Heart left ventricle (tissue), 13 donors: ENCODE results near the gene CNBP.
"Not testable (repeated sequence)": the region's sequence is repeated elsewhere in the genome, so short reads cannot be mapped to it uniquely, and the experiment has no call there.

Experiments
- POLR2A ChIP-seq, 2 donors: fragments of 450-650 bp; IDR thresholded peaks; one replicate each; pipeline ENCODE4 v1.6.1; 2017; ENCODE audit warnings: antibody characterized with exemption in 2 of 2, mild to moderate bottlenecking in 2 of 2, moderate library complexity in 2 of 2
- TF ChIP-seq, protein P1 (sequence below), 12 donors: fragments of 200-600 bp; sonication (generic) in 4 of 12; IDR thresholded peaks; one replicate each; pipeline versions ENCODE4 v1.5.0 to v1.8.0; 2018 to 2022; ENCODE audit warnings: antibody characterized with exemption in 12 of 12, mild to moderate bottlenecking in 5 of 12
- donor health status: ischemic (EF 13 %, LVEDD 7.1; RV severe dilation, severe dysfunction).
- donor health status: DM: no; HTN: yes; CAD: no.
- donor health status: DM: no; HTN: no; CAD: no.
- donor health status: ischemic (EF 25% LVEDD 6.9; RV normal size, moderate dysfunction).
- donor health status: ischemic (EF 25% LVEDD 5.7; RV mildly dilated, moderate dysfunction).
- donor health status: ischemic (EF 35%, LVEDD 5.7; RV mildly dilated, moderate dysfunction).
- donor health status: nonischemic (EF 11% LVEDD 7.7; RV severe dilation, severe dysfunction).
- donor health status: DM: yes; HTN: yes; CAD: no.
- donor health status: PGD.
- donor health status: ischemic (EF 29% LVEDD 5.4; RV normal size, mild dysfunction).
- donor health status: nonischemic (EF 23%, LVEDD 6.1; RV moderate dilation, normal function).

- TF ChIP-seq, protein P1, sequence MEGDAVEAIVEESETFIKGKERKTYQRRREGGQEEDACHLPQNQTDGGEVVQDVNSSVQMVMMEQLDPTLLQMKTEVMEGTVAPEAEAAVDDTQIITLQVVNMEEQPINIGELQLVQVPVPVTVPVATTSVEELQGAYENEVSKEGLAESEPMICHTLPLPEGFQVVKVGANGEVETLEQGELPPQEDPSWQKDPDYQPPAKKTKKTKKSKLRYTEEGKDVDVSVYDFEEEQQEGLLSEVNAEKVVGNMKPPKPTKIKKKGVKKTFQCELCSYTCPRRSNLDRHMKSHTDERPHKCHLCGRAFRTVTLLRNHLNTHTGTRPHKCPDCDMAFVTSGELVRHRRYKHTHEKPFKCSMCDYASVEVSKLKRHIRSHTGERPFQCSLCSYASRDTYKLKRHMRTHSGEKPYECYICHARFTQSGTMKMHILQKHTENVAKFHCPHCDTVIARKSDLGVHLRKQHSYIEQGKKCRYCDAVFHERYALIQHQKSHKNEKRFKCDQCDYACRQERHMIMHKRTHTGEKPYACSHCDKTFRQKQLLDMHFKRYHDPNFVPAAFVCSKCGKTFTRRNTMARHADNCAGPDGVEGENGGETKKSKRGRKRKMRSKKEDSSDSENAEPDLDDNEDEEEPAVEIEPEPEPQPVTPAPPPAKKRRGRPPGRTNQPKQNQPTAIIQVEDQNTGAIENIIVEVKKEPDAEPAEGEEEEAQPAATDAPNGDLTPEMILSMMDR (IDR thresholded peaks at IDR 0.05), result not testable (repeated sequence)
- not testable (repeated sequence) for TF ChIP-seq POLR2A (IDR thresholded peaks at IDR 0.05)
Observed at GRCh38 chr3:129141011-129141410, 42.7 kb downstream of the CNBP start.
